Measurements from ENCODE around the gene TMEM30A. TPM values are rescaled to one million over a fixed set of nuclear protein-coding genes. Genes with fewer than 3 reads are reported as not detected.

The TMEM30A gene
- total and polyA plus RNA-seq, 2 of the 13 experiments (the other 11 are each of a cell fraction or from before 2014, with no cell fraction given), result 17.6 to 54.4 TPM

DNA sequence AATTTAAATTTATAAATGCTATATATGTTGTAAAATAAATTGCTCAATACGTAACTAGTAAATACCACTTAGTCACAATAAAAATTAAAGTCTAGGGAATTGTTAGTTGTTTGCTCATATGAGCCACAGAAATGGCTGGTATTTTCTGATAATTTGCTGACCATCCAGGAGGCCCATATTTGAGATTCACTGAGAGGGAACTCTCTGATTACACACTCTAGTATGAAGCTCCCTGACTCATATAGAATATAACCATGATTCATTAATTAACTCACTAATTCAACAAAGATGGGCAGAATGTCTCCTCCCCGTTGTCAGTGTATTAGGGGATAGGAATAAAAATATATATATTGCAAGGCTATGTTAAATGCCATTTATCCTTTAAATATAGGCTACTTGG lies 46.6 kb upstream of the TMEM30A start:
- Histone ChIP-seq H3K4me3 (replicated peaks in 1 of 3; ENCODE audit: insufficient read depth in 1 of 3, low read depth in 2 of 3, low read length in 3 of 3) (no peak overlapping the region), H3K9ac (ENCODE audit: insufficient read depth, low read depth, low read length) (no peak overlapping the region), H2AFZ (ENCODE audit: low read length) (no peak overlapping the region), H4K20me1 (ENCODE audit: insufficient read depth, low read length) (no peaks in the 10 kb centered on the region), H3K9me3 (ENCODE audit: low read length) (no peaks in the 10 kb centered on the region), H3K27me3 (ENCODE audit: control insufficient read depth in 1 of 2, insufficient read depth in 2 of 2, low read length in 2 of 2) (peaks cover 0 to 3% of the 10 kb centered on the region in 2 experiments; a peak in 1 of 5 replicates), H3K36me3 (replicated peaks in 1 of 2; ENCODE audit: control insufficient read depth in 1 of 2, insufficient read depth in 2 of 2, low read length in 2 of 2) (no peaks in the 10 kb centered on the region), H3K4me1 (ENCODE audit: insufficient read depth, low read length) (no peaks in the 10 kb centered on the region), H3K4me2 (ENCODE audit: low read depth, low read length) (no peak overlapping the region), H3K79me2 (ENCODE audit: insufficient read depth, low read length) (no peaks in the 10 kb centered on the region), H3K27ac (ENCODE audit: extremely low read length, insufficient read depth, low read length) (no peak overlapping the region)
- 12% methylated on average over 2 of the region's 2 CpGs for WGBS (ENCODE audit: low lambda C conversion rate)
- in situ Hi-C loops (cut with HindIII; ENCODE audit: extremely low pct_ligation_motif_present, low pct_unique_long_range_greater_than_20kb) (no loop called here), intact Hi-C loops (cut with micrococcal nuclease; ENCODE audit: unreplicated experiment) (no loop called here)
- ChIA-PET CTCF (ENCODE audit: low intra/inter-chr PET ratio, low total read pairs) (no interaction called here), POLR2A (no interaction called here)
- no peak for TF ChIP-seq ZNF382 (CRISPR knock-in tag; IDR thresholded peaks at IDR 0.05; ENCODE audit: borderline replicate concordance)
- no peak for TF ChIP-seq NKX3-1 (CRISPR knock-in tag; IDR thresholded peaks at IDR 0.05)
- no peak for TF ChIP-seq ZIK1 (CRISPR knock-in tag; IDR thresholded peaks at IDR 0.05; ENCODE audit: borderline replicate concordance, low read depth)
- no peak for TF ChIP-seq FOXJ3 (CRISPR knock-in tag; IDR thresholded peaks at IDR 0.05; ENCODE audit: borderline replicate concordance)
- no peak for TF ChIP-seq ZNF224 (CRISPR knock-in tag; IDR thresholded peaks at IDR 0.05)
- TF ChIP-seq BRCA1 (CRISPR knock-in tag; IDR thresholded peaks at IDR 0.05), result no peak
- TF ChIP-seq, protein P1, sequence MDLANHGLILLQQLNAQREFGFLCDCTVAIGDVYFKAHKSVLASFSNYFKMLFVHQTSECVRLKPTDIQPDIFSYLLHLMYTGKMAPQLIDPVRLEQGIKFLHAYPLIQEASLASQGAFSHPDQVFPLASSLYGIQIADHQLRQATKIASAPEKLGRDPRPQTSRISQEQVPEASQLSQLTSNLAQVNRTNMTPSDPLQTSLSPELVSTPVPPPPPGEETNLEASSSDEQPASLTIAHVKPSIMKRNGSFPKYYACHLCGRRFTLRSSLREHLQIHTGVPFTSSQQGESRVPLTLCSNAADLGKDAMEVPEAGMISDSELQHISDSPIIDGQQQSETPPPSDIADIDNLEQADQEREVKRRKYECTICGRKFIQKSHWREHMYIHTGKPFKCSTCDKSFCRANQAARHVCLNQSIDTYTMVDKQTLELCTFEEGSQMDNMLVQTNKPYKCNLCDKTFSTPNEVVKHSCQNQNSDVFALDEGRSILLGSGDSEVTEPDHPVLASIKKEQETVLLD (CRISPR knock-in tag; IDR thresholded peaks at IDR 0.05; ENCODE audit: low read depth), result no peak
- TF ChIP-seq ZNF468 (CRISPR knock-in tag; IDR thresholded peaks at IDR 0.05), result no peak
- TF ChIP-seq BORCS8-MEF2B (CRISPR knock-in tag; IDR thresholded peaks at IDR 0.05), result no peak
- TF ChIP-seq TBP (CRISPR knock-in tag; IDR thresholded peaks at IDR 0.05), result no peak
- no peak for TF ChIP-seq ZNF335 (CRISPR knock-in tag; IDR thresholded peaks at IDR 0.05)
- ATAC-seq (no peak), DNase-seq (ENCODE audit: low spot score) (no peak), FAIRE-seq (no peak)
- no TSS peak for BruUV-seq (replicated peaks)

Measured in HepG2 (cell line).